Effector memory CD8-positive, alpha-beta T cell (primary cell): Measurements from ENCODE around the gene NTM.
"Not testable (repeated sequence)": the region's sequence is repeated elsewhere in the genome, so short reads cannot be mapped to it uniquely, and the experiment has no call there.

ENCODE experiments used
- ATAC-seq: fragments of 150-1000 bp; cut with Tn5 transposase; replicated peaks from 2 replicates; pipeline ENCODE4 v1.10.0; 2021; ENCODE audit warnings: mild to moderate bottlenecking, moderate library complexity
- DNase-seq, 3 experiments: peaks; one replicate each; pipeline ENCODE4 v3.0.0; 2021
- H3K27ac Mint-ChIP-seq, 2 donors: one replicate each; pipeline ENCODE4 v1.8.0; 2022; ENCODE audit warnings: mild to moderate bottlenecking in 2 of 2, mixed read lengths in 2 of 2, moderate library complexity in 2 of 2
- H3K27me3 Mint-ChIP-seq, 2 donors: one replicate each; pipeline ENCODE4 v1.8.0; 2022; ENCODE audit warnings: mixed read lengths in 2 of 2
- H3K36me3 Mint-ChIP-seq: one replicate; pipeline ENCODE4 v1.8.0; 2022; ENCODE audit warnings: mild to moderate bottlenecking, moderate library complexity, mixed read lengths; ENCODE audit not compliant: insufficient read depth
- H3K4me1 Mint-ChIP-seq, 2 donors: one replicate each; pipeline ENCODE4 v1.8.0; 2022; ENCODE audit warnings: low read depth in 2 of 2, mixed read lengths in 2 of 2
- H3K4me3 Mint-ChIP-seq, 2 donors: one replicate each; pipeline ENCODE4 v1.8.0; 2022; ENCODE audit warnings: mild to moderate bottlenecking in 2 of 2, mixed read lengths in 2 of 2, moderate library complexity in 2 of 2
- H3K9me3 Mint-ChIP-seq, 2 donors: one replicate each; pipeline ENCODE4 v1.8.0; 2022; ENCODE audit warnings: mixed read lengths in 2 of 2

NTM gene

DNA sequence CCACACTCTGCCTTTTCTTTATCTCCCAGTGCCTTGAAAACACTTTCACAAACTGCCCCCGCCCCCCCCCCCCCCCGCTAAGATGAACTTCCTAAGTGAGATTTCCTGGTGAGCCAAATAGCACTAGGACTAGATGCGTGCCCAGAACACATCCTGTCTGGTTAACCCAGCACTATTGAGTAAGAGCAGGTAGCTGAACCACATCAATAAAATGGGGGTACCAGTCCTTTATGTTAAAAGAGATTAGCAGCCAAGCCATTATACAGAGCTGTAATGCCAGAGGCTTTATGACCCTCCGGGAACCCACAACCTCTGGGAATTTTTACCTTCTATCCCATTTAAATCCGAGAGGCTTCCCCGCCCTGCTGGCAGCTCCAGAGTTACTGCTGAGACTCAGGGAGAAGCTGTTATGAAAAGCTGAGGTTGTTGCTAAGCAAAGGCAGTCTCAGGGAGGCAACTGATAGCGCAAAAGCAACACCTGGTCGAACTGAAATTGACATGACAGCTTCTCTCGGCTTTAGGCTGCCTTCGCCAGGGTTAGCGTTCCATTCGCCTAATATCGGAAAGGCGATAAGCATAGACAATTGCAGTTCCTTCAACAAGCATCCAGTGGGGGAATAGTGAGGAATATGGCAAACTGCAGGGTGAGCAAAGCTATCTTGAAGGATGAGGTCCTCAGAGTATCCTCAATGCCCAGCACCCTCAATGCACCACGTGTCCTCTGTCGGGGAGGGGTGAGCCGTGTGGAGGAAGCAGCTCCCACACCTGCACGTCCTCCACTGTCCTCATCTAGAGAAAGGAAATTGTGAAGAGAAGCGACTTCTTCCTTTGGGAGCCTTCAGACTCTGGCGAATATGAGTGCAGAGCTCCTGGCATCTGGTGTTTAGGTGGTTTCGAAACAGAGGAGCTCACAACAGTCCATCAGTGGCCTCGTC lies 977.0 kb downstream of the NTM start:
- Mint-ChIP-seq H3K4me1 (peaks cover 9 to 12% of the 10 kb centered on the region in 2 donors), H3K4me3 (peak overlapping the region in 1 of 2 donors; percentile 38), H3K36me3 (no peaks in the 10 kb centered on the region), H3K27me3 (peaks cover 0 to 7% of the 10 kb centered on the region in 2 donors), H3K27ac (no peak overlapping the region), H3K9me3 (no peaks in the 10 kb centered on the region)
- DNase-seq = no peak
- ATAC-seq = no peak

DNA sequence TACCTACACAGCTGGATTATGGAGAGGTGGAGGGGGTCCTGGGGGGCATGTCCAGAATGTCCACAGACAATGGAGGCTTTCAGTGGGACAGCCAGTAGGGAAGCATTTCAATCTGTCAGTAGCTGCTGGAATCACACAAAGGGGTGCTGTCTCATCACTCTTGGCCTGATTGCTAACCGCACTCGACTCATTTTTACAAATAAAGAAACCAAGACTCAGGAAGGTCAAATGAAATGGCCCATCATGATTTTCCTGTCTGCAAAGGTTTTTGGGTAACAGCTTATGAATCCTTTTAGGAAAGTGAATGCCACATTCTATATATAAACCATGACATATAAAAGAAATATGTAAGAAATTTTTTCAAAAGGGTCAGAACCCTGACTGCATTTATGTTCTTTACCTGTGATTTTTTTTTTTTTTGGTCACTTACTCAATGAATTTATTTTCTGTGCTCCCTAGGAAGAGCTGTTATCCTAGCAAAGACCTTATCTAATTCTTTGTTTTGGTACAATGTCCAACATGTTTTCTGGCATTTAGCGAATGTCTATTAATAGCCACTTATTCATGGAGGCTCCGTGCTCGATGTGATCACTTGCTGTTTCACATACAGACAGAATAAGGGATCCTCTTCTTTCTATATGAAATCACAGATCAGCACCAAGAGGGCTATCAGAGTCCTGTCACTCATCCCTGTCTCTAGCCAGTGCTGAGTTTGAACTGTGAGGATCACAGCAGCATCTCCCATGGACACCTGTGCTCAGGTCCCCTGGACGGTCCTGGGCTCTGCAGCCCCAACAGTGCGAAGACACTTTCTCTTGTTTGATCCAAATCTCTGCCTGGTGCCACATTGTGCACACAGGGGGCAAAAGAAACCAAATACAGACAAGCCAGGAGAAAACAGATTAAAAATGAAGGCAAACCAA lies 979.7 kb downstream of the NTM start:
- no peak for DNase-seq
- H3K4me1 Mint-ChIP-seq = peaks cover 9 to 12% of the 10 kb centered on the region in 2 donors
- H3K36me3 Mint-ChIP-seq = no peaks in the 10 kb centered on the region
- H3K4me3 Mint-ChIP-seq = peak overlapping the region in 1 of 2 donors; percentile 31
- peak overlapping the region; percentile 21 to 39 for H3K27ac Mint-ChIP-seq
- no peak for ATAC-seq
- H3K27me3 Mint-ChIP-seq = peaks cover 0 to 7% of the 10 kb centered on the region in 2 donors
- H3K9me3 Mint-ChIP-seq = no peaks in the 10 kb centered on the region

DNA sequence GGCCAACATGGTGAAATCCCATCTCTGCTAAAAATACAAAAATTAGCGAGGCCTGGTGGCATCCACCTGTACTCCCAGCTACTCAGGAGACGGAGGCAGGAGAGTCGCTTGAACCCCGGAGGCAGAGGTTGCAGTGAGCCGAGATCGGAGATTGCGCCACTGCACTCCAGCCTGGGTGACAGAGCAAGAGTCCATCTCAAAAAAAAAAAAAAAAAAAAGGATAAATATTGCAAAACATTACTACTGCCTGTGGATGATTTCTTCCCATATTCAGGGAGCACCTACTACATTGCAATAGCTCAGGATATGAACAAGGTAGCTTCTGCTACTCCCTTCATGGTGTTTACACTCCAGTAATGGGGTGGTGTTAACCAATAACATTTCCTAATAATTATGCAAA lies 980.6 kb downstream of the NTM start:
- no peak for ATAC-seq
- Mint-ChIP-seq H3K27ac (peak overlapping the region in 1 of 2 donors; percentile 21), H3K27me3 (peaks cover 0 to 7% of the 10 kb centered on the region in 2 donors), H3K4me1 (peaks cover 9 to 12% of the 10 kb centered on the region in 2 donors), H3K36me3 (no peaks in the 10 kb centered on the region), H3K9me3 (no peaks in the 10 kb centered on the region), H3K4me3 (no peak overlapping the region)
- DNase-seq = no peak

DNA sequence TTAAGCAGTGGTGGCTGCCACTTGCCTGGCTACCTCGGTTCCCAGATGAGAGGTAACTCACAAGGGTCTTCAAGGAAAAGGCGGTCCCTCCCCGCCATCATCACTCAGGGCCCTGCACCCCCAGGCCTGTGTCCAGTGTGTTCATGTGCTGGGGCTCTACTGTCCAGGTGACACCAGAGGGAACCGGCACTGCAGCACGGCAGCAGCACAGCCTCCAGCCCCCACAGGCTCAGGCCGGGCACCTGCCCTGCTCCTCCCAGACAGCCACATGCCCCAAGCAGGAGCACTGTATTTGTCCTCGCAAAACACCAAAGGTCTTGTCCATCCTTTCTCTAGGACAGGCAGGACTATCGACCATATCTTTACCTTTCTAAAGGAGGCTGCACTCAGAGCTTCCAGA lies 982.1 kb downstream of the NTM start:
- Mint-ChIP-seq H3K27me3 (peaks cover 0 to 7% of the 10 kb centered on the region in 2 donors), H3K9me3 (no peaks in the 10 kb centered on the region), H3K4me3 (no peak overlapping the region), H3K27ac (no peak overlapping the region), H3K36me3 (no peaks in the 10 kb centered on the region), H3K4me1 (peaks cover 9 to 16% of the 10 kb centered on the region in 2 donors)
- DNase-seq = no peak
- no peak for ATAC-seq

DNA sequence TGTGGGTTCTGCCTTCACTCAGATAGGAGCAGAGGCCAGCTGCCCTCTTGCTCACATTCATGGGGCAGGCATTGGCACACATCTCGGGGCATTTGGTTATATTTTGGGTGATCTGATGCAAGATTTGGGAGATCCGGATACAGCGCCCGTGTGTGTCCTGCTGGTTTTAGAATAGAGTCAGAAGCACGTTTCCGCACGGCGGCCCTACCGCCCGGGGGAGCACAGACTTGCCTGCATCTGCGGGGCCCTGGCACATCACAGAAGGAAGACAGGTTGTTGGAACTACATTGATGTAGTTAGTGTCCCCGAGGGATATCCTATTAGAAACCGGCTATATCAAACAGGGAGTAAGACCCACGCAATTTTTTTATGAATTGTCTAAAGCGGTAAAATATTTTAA lies 982.8 kb downstream of the NTM start:
- Mint-ChIP-seq H3K27me3 (peaks cover 0 to 7% of the 10 kb centered on the region in 2 donors), H3K27ac (no peak overlapping the region), H3K36me3 (no peaks in the 10 kb centered on the region), H3K9me3 (no peaks in the 10 kb centered on the region), H3K4me3 (no peak overlapping the region), H3K4me1 (peaks cover 7 to 16% of the 10 kb centered on the region in 2 donors)
- no peak for ATAC-seq
- no peak for DNase-seq

DNA sequence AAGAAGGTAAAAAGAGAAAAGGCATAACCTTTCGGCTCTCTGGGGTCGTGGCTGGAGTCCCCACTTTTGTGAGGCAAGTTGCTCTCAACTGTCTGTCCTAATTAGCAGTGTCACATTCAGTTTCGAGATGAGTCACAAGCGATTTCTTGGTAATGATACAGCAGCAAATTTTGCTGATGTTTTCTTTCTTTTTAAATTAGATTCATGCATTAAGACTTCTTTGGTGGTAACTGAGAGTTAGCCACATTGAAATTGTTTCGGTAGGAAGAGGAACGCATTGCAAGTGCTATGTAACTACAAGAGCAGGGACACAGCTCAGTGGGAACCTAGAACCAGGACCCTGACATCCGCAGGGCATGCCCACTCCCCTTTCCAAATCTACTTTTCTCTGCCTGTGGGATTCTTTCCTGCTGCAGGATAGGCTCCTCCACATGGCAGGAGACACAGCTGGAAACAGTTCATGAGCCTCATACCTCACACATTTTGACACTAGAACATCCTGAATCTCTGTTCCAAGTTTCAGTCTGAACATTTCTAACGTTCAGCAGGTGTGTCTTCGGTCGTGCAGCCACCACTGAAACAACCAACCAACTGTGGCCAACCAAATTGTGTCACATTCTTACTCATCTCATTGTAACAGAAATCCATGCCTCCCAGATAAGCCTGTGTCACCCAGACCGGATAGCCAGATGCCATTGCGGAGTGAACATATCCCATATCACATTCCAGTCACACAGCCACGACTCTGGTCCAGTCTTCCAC lies 987.6 kb downstream of the NTM start:
- H3K4me3 Mint-ChIP-seq = peak overlapping the region; percentile 39 to 48
- H3K27me3 Mint-ChIP-seq = no peaks in the 10 kb centered on the region
- H3K4me1 Mint-ChIP-seq = peaks cover 11 to 29% of the 10 kb centered on the region in 2 donors
- no peaks in the 10 kb centered on the region for H3K36me3 Mint-ChIP-seq
- H3K9me3 Mint-ChIP-seq = no peaks in the 10 kb centered on the region
- ATAC-seq (peak; percentile 51), DNase-seq (no peak)
- H3K27ac Mint-ChIP-seq = peak overlapping the region; percentile 74 to 86

DNA sequence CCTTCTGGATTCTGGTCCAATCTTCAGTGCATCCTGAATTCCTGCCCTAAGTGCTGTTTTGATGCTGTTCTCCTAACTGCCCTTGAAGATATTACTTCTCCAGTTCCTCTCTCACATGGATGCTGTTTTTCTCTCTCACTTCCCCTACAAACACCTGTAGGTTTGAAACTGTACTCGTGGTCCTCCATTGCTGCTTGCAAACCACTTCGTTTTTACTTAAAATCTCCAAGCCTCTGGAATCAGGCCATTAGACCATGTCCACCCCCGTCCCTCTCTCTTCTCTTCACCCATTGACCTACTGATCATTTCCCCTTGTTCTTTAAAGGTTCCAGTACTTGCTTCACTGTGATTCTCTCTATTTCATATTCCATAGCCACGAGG lies 988.1 kb downstream of the NTM start:
- DNase-seq (no peak), ATAC-seq (no peak)
- Mint-ChIP-seq H3K4me1 (peaks cover 11 to 29% of the 10 kb centered on the region in 2 donors), H3K36me3 (no peaks in the 10 kb centered on the region), H3K4me3 (peak overlapping the region; percentile 15 to 39), H3K27me3 (no peaks in the 10 kb centered on the region), H3K27ac (peak overlapping the region; percentile 74 to 86), H3K9me3 (peaks cover 0 to 2% of the 10 kb centered on the region in 2 donors)

DNA sequence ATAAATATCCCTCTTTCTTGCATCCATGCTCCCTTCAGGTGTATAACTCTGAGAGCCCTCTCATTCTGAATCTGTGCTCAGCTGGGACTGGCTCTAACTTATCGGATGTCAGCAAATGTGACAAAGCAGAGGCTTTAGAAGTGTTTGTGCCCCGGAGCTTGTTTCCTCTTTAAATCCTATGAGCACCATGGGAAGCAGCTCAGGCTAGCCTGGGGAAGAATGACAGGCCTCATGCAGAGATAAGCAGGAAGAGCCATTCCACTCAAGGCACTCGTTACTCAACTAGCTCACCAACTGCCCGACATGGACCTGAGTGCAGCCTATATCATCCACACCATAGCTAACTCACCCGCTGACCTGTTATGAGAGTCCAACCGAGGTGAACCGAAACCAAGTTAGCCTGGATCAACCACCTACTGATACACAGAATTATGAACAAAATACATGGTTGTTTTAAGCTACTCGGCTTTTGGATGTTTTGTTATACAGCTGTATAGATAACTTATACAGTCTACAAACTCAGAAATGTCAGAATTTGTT lies 990.7 kb downstream of the NTM start:
- H3K4me1 Mint-ChIP-seq = peaks cover 11 to 29% of the 10 kb centered on the region in 2 donors
- H3K36me3 Mint-ChIP-seq = no peaks in the 10 kb centered on the region
- DNase-seq (no peak), ATAC-seq (no peak)
- H3K4me3 Mint-ChIP-seq = no peak overlapping the region
- H3K27me3 Mint-ChIP-seq = no peaks in the 10 kb centered on the region
- peaks cover 0 to 2% of the 10 kb centered on the region in 2 donors for H3K9me3 Mint-ChIP-seq
- H3K27ac Mint-ChIP-seq = no peak overlapping the region

DNA sequence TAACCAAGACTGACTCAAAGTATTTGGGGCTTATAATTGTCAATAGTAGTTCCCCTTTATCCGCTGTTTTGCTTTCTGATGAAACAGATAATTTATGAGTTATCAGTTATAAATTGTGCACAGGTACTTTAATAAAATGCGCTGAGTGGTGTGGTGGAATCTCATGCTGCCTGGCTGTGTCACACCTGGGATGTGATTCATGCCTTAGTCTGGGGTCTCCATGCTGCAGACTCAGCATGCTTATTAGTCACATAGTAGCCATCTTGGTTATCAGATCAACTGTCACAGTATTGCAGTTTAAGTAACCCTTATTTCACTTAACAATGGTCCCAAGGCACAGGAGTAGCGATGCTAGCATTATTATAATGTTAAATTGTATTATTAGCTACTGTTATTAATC lies 995.2 kb downstream of the NTM start:
- Mint-ChIP-seq H3K36me3 (no peaks in the 10 kb centered on the region), H3K4me3 (no peak overlapping the region), H3K27ac (no peak overlapping the region), H3K27me3 (no peaks in the 10 kb centered on the region), H3K9me3 (peaks cover 4 to 22% of the 10 kb centered on the region in 2 donors), H3K4me1 (peaks cover 0 to 3% of the 10 kb centered on the region in 2 donors)
- ATAC-seq (no peak), DNase-seq (no peak)

DNA sequence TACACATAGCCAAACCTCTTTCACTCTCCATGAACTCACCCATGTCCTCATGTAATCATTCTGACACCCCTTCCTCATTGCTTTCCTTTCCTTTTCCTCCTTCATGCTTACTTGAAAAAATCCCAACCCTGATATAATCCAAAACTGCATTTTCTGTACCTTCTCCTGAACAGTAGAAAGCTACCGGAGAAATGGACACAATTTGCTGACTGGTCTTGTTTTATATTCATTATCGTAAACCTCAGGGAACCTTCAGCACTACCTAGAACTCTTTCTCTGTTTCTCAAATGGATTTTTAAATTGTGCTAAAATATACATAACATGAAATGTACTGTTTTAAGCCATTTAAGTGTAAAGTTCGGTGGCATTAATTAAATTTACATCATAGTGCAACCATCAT lies 996.9 kb downstream of the NTM start:
- DNase-seq (no peak), ATAC-seq (no peak)
- no peaks in the 10 kb centered on the region for H3K36me3 Mint-ChIP-seq
- no peaks in the 10 kb centered on the region for H3K27me3 Mint-ChIP-seq
- H3K9me3 Mint-ChIP-seq = peaks cover 4 to 22% of the 10 kb centered on the region in 2 donors
- no peaks in the 10 kb centered on the region for H3K4me1 Mint-ChIP-seq
- no peak overlapping the region for H3K27ac Mint-ChIP-seq
- H3K4me3 Mint-ChIP-seq = no peak overlapping the region

DNA sequence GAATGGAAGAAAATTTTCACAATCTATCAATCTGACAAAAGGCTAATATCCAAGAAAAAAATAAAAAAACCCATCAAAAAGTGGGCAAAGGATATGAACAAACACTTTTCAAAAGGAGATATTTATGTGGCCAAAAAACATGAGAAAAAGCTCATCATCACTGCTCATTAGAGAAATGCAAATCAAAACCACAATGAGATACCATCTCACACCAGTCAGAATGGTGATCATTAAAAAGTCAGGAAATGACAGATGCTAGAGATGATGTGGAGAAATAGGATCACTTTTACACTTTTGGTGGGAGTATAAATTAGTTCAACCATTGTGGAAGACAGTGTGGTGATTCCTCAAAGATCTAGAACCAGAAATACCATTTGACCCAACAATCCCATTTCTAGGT lies 999.7 kb downstream of the NTM start:
- peaks cover 5 to 27% of the 10 kb centered on the region in 2 donors for H3K9me3 Mint-ChIP-seq
- H3K4me1 Mint-ChIP-seq, H3K4me3 Mint-ChIP-seq, DNase-seq, H3K27ac Mint-ChIP-seq, H3K36me3 Mint-ChIP-seq, ATAC-seq, H3K27me3 Mint-ChIP-seq: not testable (repeated sequence)

DNA sequence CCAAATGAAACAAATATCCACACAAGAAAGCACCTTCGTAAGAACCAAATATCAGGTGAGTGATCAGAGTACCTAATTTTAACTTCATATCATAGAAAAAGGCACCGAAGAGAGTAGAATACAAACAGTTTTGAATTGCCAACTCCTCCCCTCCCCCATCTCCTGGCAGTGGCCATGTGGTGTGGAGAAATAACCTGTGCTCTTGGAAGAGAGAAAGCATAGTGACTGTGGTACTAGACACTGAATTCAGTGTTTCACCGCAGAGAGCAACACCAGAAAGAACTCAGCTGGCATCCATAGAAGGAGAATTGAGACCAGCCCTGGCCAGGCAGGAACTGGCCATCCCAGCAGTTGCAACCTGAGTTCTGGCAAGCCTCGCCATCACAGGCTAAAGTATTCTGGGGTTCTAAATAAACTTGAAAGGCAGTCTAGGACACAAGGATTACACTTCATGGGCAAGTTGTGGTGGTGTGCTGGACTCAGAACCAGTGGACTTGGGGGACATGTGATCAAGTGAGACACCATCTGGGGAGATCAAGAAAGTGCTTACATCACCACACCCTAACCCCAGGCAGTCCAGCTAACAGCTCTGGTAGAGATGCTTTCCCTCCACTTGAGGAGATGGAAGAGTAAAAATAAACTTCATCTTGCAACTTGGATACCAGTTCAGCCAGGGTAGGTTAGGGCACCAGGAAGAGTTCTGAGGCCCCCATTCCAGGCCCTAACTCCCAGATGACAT lies 1003.2 kb downstream of the NTM start:
- DNase-seq (no peak), ATAC-seq (no peak)
- H3K4me1 Mint-ChIP-seq = no peaks in the 10 kb centered on the region
- no peaks in the 10 kb centered on the region for H3K27me3 Mint-ChIP-seq
- H3K9me3 Mint-ChIP-seq = peaks cover 5 to 12% of the 10 kb centered on the region in 2 donors
- no peaks in the 10 kb centered on the region for H3K36me3 Mint-ChIP-seq
- no peak overlapping the region for H3K4me3 Mint-ChIP-seq
- H3K27ac Mint-ChIP-seq = no peak overlapping the region
